ENCODE data around the gene HMCES. TPM values are rescaled to one million over a fixed set of nuclear protein-coding genes. Genes with fewer than 3 reads are reported as not detected.

The HMCES gene
- polyA plus RNA-seq, 1 of the 3 experiments (the other 2 are of a cell fraction): 32.4 TPM

- TF ChIP-seq FOSL2 (IDR thresholded peaks at IDR 0.05; ENCODE audit: borderline replicate concordance, low read depth) (no peak), CHD2 (IDR thresholded peaks at IDR 0.05; ENCODE audit: low read length, partially characterized antibody) (no peak), MEF2A (IDR thresholded peaks at IDR 0.05; ENCODE audit: borderline replicate concordance, low read depth) (no peak), EZH2phosphoT487 (IDR thresholded peaks at IDR 0.05; ENCODE audit: borderline replicate concordance, low read depth) (no peak), USF1 (IDR thresholded peaks at IDR 0.05; ENCODE audit: borderline replicate concordance, low read depth) (no peak), TEAD4 (IDR thresholded peaks at IDR 0.05; ENCODE audit: borderline replicate concordance, insufficient read depth) (no peak), FOXJ3 (CRISPR knock-in tag; IDR thresholded peaks at IDR 0.05) (no peak), REST (IDR thresholded peaks at IDR 0.05; ENCODE audit: low read depth, low read length) (no peak), USF2 (IDR thresholded peaks at IDR 0.05; ENCODE audit: borderline replicate concordance, low read depth, low read length) (no peak), POLR2AphosphoS5 (IDR thresholded peaks at IDR 0.05; ENCODE audit: low read depth, low read length) (no peak), FOXM1 (IDR thresholded peaks at IDR 0.05; ENCODE audit: low read depth) (no peak), CTCF (IDR thresholded peaks at IDR 0.05) (no peak), PBX3 (IDR thresholded peaks at IDR 0.05) (no peak), EP300 (IDR thresholded peaks at IDR 0.05; ENCODE audit: borderline replicate concordance in 1 of 2, low read depth in 1 of 2, low read length in 1 of 2) (no peak), GATA2 (CRISPR knock-in tag; IDR thresholded peaks at IDR 0.05) (no peak), IRF3 (IDR thresholded peaks at IDR 0.05; ENCODE audit: low read depth, low read length) (no peak), SMC3 (IDR thresholded peaks at IDR 0.05; ENCODE audit: low read depth, low read length) (no peak)
- Histone ChIP-seq H3K27me3 (ENCODE audit: insufficient read depth) (no peaks in the 10 kb centered on the region), H3F3A (replicated peaks; ENCODE audit: insufficient read depth) (no peaks in the 10 kb centered on the region), H3K4me2 (no peak overlapping the region), H3K9me2 (no peaks in the 10 kb centered on the region), H2AFZ (ENCODE audit: low read depth) (no peak overlapping the region), H3K9me3 (no peaks in the 10 kb centered on the region), H3K27ac (ENCODE audit: low read depth in 2 of 2, low read length in 1 of 2) (no peak overlapping the region), H3K9ac (no peak overlapping the region), H3K4me3 (ENCODE audit: low read depth in 2 of 2, low read length in 1 of 2) (no peak overlapping the region), H3K4me1 (ENCODE audit: control insufficient read depth in 1 of 2, insufficient read depth in 2 of 2, low read depth in 1 of 2, low read length in 1 of 2) (no peaks in the 10 kb centered on the region), H3K36me3 (replicated peaks in 1 of 2; ENCODE audit: control insufficient read depth in 1 of 2, insufficient read depth in 2 of 2, low read length in 1 of 2) (no peaks in the 10 kb centered on the region), H4K20me1 (ENCODE audit: insufficient read depth) (no peaks in the 10 kb centered on the region), H3K79me2 (ENCODE audit: insufficient read depth) (no peaks in the 10 kb centered on the region)
- 83% methylated on average over 1 of the region's 3 CpGs for WGBS (ENCODE audit: low lambda C conversion rate)
- DNase-seq: no peak
- POLR2A ChIA-PET: interaction anchor here (2.0 kb wide), 1 partner anchor 9 kb away, joined by 6 read pairs; a partner anchor contains a TSS
- CTCF ChIA-PET: no interaction called here
Measured at GRCh38 chr3:129325383-129325782, 46.7 kb downstream of the HMCES start.
